Bronchial epithelial cell (primary cell): ENCODE results near the gene IL17C. TPM values are rescaled to one million over a fixed set of nuclear protein-coding genes. Genes with fewer than 3 reads are reported as not detected.

Experiments used
- DNase-seq: peaks from one replicate; pipeline ENCODE4 v3.0.0-alpha.2; 2010; ENCODE audit warnings: low read depth
- FAIRE-seq: peaks from 2 replicates; lab custom pipeline; 2011; peaks lifted over from hg19 to GRCh38; lab: Jason Lieb, UNC
- H3K27me3 ChIP-seq: 2 replicates; pipeline ENCODE4 v1.5.1; 2011; ENCODE audit warnings: low read length; ENCODE audit not compliant: control insufficient read depth, insufficient read depth
- H3K36me3 ChIP-seq: 2 replicates; pipeline ENCODE4 v1.5.1; 2011; ENCODE audit warnings: low read length; ENCODE audit not compliant: control insufficient read depth, insufficient read depth
- H3K4me3 ChIP-seq: 2 replicates; pipeline ENCODE4 v1.5.1; 2011; ENCODE audit warnings: mild to moderate bottlenecking, low read depth, low read length, control low read depth
- CTCF ChIP-seq: IDR thresholded peaks from 2 replicates; pipeline ENCODE4 v1.5.1; 2011; ENCODE audit warnings: mild to moderate bottlenecking, moderate library complexity, low read length, control low read depth, inconsistent platforms; ENCODE audit not compliant: insufficient read depth, severe bottlenecking
- total RNA-seq: library from RNA; depleted of rRNA; stranded (reverse); fragments of >200 nt; gene quantifications from 2 replicates; pipeline ENCODE4 v1.2.1, GENCODE V29; 2014

The IL17C gene
- total RNA-seq, 1 donor from 2014 or later: under 0.01 TPM

GRCh38 chr16:88627531-88628411 is 10.6 kb upstream of the IL17C start:
- no peak for TF ChIP-seq CTCF
- no peak for DNase-seq
- no peak overlapping the region for H3K4me3 ChIP-seq
- peak; percentile 13 for FAIRE-seq
- peaks cover 29% of the 10 kb centered on the region for H3K36me3 ChIP-seq
- H3K27me3 ChIP-seq: no peaks in the 10 kb centered on the region

GRCh38 chr16:88628512-88628974 is 9.8 kb upstream of the IL17C start:
- DNase-seq (no peak), FAIRE-seq (no peak)
- TF ChIP-seq CTCF: peak; percentile 27
- peaks cover 22% of the 10 kb centered on the region for H3K36me3 ChIP-seq
- H3K4me3 ChIP-seq: no peak overlapping the region
- no peaks in the 10 kb centered on the region for H3K27me3 ChIP-seq

- FAIRE-seq: no peak
- TF ChIP-seq CTCF: no peak
These were observed 8.5 kb upstream of the IL17C start for GRCh38 chr16:88629835-88630234.

GRCh38 chr16:88630433-88630832 is 7.9 kb upstream of the IL17C start:
- no peak for TF ChIP-seq CTCF
- FAIRE-seq (no peak), DNase-seq (no peak)
- Histone ChIP-seq H3K36me3 (peaks cover 14% of the 10 kb centered on the region), H3K27me3 (no peaks in the 10 kb centered on the region), H3K4me3 (no peak overlapping the region)

More at GRCh38 chr16:88629835-88630234, 8.5 kb upstream of the IL17C start:
- no peak overlapping the region for H3K4me3 ChIP-seq
- no peaks in the 10 kb centered on the region for H3K27me3 ChIP-seq
- H3K36me3 ChIP-seq: peaks cover 20% of the 10 kb centered on the region
- DNase-seq: no peak

GRCh38 chr16:88630941-88631340 is 7.4 kb upstream of the IL17C start:
- Histone ChIP-seq H3K36me3 (peaks cover 13% of the 10 kb centered on the region), H3K27me3 (no peaks in the 10 kb centered on the region), H3K4me3 (no peak overlapping the region)
- DNase-seq (no peak), FAIRE-seq (no peak)
- TF ChIP-seq CTCF: no peak

GRCh38 chr16:88631384-88631783 is 7.0 kb upstream of the IL17C start:
- H3K27me3 ChIP-seq: no peaks in the 10 kb centered on the region
- no peak overlapping the region for H3K4me3 ChIP-seq
- TF ChIP-seq CTCF: no peak
- no peak for DNase-seq
- no peak for FAIRE-seq
- H3K36me3 ChIP-seq: peaks cover 13% of the 10 kb centered on the region
